Amniotic stem cell (primary cell): ENCODE measurements around the gene TGFA.

Experiments
- DNase-seq: peaks from one replicate; lab custom pipeline; 2025; lab: John Stamatoyannopoulos, UW

TGFA gene

DNA sequence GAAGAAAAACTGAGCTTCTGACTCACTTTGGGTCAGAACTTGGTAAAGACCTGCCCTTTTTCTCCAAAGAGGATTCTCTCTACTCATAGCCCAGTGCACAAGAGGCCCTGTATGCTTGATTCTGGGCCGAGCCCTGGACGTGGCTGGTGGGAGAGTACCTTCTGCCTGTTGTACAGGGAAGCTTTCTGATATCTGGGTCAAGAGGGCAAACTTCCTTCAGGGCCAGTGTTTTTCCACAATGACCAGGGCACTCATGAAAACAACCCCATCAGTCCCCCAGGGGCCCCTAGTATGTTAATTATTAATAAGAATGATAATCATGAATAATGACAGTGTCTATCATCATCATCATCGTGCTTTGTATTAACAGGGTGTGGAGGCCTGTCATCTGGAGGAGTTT lies 90.0 kb downstream of the TGFA start:
- DNase-seq: no peak

- DNase-seq: no peak
These were observed 91.4 kb downstream of the TGFA start for GRCh38 chr2:70461981-70462876.

DNA sequence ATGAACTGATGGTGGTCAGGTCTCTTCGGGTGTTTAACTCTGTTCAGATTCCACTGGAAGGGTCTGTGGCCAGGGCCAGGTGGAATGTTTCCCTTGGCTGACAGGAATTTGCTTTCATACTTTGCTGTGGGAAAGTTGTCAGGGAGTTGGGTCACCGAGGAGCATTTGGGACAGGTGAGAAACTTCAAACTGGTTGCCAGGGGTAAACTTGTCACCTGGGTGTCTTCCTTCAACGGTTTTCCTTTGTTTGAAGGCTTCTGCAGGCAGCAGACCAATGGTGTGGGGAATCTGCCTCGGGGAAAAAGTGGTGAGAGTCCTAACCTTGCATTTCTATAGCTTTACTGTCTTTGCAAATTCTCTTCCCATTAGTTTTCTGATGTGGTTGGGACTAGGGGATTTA lies 92.2 kb downstream of the TGFA start:
- no peak for DNase-seq

DNA sequence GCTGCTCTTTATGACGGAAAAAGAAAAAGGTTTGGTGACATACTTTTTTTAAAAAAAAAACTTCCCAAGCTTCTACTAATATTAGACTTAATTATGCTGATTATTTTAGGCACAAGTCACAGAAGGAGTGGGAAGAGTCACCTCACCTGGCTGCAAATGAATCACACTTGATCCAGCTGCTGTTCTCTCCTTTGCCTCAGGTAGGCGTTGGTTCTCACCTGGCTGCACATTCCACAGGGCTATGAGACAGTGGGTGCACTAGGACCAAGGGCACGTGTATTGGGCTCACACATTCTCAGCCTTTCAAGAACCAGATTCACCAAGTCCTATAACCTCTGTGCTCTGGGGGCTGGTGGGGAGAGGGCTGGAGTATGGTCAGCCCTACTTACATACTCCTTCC lies 93.3 kb downstream of the TGFA start:
- no peak for DNase-seq

GRCh38 chr2:70458661-70459060 lies 95.0 kb downstream of the TGFA start:
- no peak for DNase-seq

GRCh38 chr2:70456585-70457495 lies 96.8 kb downstream of the TGFA start:
- no peak for DNase-seq

DNA sequence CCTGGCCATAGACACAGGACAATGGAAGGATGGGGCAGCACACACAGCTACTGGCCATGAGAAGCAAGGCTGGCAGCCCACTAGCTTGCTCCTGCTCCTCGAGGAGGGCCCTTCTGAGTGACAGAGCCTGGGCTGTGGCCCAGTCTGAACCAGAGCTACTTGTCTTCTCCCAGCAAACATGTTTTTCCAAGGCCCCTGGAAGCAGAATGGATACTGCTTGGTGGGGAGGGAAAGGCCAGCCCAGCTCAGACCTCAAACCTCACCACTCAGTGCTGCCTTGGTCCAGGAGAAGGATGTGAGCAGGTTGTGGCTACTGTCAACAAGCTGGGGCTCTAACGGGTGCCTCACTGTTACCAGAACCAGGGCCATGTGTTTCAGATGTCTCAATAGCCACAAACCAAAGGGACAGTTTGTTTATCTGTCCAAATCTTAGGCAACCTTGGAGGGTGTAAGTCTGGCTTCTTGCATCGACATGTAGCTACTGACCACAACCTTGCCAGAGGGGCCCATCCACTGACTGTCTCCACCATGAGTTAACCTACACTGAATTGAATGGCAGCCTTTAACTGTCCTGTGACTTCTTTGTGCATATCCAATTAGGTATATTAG lies 98.6 kb downstream of the TGFA start:
- no peak for DNase-seq

DNA sequence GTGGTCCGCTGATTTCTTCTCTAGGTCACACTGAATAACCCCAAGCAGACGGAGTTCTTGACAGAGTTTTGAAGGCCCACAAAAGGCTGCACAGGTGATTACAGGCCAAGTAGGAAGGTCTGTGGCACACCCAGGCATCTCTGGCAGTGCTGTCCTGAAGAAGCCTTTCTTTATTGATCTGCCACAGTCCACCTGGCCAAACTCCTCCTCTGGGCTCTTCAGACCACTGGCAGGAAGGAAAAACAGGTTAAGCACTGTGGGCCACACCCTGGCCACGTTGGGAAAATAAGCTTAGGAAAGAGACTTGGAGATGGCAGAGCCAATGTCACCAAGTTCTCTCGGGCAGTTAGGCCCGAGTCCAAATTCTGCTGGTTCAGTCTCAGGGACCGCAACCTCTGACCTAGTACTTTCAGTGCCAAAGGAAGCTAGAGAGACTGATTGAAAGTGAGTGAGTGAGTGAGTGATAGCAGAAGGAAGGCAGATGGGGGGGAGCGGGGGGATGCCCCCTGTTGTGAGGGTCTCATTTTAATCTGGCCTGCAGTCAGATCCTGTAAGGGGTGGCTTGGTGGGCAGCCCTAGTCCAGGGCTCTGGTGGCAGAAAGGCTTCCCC lies 102.9 kb downstream of the TGFA start:
- no peak for DNase-seq

DNA sequence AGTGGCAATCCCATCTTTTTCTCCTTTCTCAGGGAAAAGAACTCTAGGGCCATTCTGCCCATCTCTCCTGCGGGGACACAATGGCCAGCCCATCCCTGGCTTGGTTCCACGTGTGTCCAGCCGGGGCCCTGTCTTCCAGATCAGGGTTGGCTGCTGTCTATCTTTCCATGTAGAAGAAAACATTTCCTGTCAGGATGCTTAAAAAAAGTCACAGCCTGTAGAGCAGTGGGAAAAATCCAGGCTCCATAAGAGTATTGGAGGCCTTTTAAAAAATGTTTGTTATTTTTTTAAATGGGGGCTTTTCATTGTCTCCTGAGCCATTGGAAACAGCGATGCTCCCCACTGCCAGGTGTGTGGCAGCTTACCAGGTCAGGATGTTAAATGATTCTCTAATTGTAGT lies 105.6 kb downstream of the TGFA start:
- no peak for DNase-seq

- no peak for DNase-seq
These were observed 109.9 kb downstream of the TGFA start for GRCh38 chr2:70443726-70444125.

DNA sequence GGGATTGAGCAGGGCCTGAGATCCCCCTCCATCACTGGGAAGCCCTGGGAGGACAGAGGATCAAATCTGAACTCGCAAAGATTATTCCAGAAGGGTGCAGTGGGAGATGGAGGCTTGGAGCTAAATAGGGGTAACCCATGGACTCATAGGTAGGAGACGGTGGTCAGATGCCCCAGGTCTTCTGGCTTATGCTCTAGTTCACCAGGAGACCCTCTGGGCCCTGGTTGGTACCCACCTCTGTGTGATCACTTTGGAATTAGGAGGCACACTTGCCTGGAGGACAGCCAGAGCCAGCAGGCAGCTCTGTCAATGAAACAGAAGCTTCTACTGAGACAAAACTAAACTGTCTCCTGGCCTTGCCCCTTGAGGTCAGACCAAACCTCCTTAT lies 110.6 kb downstream of the TGFA start:
- no peak for DNase-seq

DNA sequence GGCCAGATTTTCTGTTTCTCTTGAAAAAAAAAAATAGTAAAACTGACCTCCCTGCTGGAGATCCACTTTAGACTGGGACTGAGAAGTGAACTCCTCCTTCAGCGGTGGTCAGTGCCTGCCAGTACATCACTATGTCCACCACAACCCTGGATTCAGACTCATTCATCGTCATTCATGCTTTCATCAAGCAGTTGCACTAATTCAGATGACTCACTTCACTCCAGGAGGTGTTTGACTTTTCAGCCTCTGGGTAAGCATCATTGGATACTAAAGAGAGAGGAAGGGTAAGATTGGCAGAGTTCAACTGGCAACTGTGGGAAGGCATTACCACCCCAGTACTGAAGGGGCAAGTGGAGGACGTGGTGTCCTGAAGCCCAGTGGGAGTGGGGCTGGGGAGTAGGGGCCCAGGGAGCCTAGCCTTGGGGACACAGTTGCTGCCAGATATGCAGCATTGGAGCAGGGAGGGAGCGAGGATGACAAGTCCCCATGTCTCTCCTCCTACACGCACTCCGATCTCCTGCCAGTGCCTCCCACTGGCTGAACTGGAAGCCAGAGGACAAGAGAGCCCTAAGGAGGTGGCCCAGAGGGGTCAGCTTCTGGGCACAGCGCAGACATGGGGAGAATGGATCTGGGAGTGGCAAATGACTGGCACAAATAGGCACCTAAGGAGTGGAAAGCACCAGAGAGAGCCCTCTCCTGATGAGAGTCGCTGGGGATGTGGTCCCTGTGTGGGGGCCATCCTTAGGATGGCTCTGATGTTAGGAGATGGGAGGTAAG lies 111.1 kb downstream of the TGFA start:
- no peak for DNase-seq

DNA sequence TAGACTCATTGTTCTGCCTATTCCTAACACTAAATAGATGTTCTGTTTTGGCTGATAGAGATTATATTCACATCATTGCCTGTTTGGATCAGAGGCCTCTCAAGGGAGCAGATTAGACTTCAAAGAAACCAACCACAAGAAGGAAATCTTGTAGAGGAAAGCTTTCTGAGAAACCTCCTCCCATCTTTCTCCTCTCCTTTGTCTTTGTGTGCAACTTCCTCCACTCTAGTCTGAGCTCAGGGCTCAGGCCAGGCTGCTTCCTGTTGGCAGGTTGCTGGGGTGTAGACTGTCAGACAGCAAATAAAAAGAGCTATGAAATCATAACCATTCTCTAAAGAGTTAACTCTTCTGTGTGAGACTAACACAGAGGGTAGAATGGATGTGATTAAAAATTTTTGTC lies 113.0 kb downstream of the TGFA start:
- no peak for DNase-seq

- DNase-seq: no peak
These were observed 118.5 kb downstream of the TGFA start for GRCh38 chr2:70435138-70435537.

GRCh38 chr2:70433315-70433714 lies 120.3 kb downstream of the TGFA start:
- DNase-seq: no peak

- no peak for DNase-seq
These were observed 121.8 kb downstream of the TGFA start for GRCh38 chr2:70431716-70432347.

- no peak for DNase-seq
These were observed 127.3 kb downstream of the TGFA start for GRCh38 chr2:70426341-70426740.

DNA sequence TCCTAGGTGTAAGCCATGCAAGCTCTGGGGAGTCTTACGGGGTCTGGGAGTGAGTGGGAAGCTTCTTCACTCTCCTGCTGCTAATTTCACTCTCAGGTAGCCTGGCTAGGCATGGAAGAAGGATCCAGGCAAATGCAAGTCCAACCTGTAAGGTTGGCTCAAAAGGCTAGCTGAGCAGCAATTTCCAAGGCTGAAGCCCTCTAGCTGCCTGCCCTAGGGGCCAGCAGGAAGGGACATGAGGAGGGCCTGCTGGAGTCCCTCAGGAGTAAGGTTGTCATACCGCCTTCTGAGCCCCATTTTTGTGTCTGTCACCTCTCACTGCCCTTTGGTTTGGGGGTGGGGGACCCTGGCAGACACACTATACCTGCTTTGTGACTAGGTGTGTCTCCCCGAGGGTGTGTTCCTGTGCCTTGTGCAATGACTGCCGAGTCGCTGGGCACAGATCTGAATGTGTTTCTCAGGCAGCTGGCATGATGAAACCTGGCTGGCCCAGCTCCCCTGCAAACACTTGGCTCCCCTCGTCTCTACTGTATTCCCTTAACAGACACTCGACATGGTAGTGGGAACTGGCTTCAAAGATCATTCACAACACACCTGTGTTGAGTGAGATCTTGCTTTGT lies 127.8 kb downstream of the TGFA start:
- DNase-seq: no peak

GRCh38 chr2:70420740-70421139 lies 132.9 kb downstream of the TGFA start:
- no peak for DNase-seq

DNA sequence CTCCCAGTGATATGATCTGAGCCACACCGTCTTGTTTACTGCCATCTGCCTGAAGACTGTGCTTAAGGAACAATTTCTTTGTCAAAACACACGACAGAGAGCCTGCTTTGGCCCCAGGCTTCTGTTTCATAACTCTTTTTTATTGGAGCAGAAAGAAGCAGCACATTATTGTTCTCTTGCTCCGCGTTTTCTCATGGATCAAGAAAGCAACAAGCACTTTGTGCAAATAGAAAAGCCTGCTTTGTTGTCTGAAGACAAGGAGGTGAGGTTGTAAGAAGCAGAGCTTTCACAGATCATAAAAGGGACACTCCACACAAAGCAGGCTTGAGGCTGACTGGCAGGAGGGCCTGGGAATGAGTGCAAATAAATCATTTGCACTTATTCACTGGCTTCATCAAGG lies 133.5 kb downstream of the TGFA start:
- DNase-seq: no peak

- no peak for DNase-seq
These were observed 135.1 kb downstream of the TGFA start for GRCh38 chr2:70418514-70418913.
